B cell (primary cell): ENCODE results near the gene LTB4R. TPM values are rescaled to one million over a fixed set of nuclear protein-coding genes. Genes with fewer than 3 reads are reported as not detected.

Experiments used
- ATAC-seq: fragments of 200-7000 bp; cut with Tn5 transposase; one replicate; pipeline ENCODE4 v1.10.0; 2021; ENCODE audit warnings: low read depth, mild to moderate bottlenecking, moderate number of reproducible peaks, moderate library complexity
- CTCF ChIA-PET: fragments of 350-600 bp; sonication (Branson Sonifier 250); formaldehyde crosslinking; loops from one replicate; lab custom pipeline; 2021; ENCODE audit warnings: antibody characterized with exemption, inconsistent platforms; lab: Charles Lee
- POLR2A ChIA-PET: fragments of 350-600 bp; sonication (Branson Sonifier 250); formaldehyde crosslinking; loops from one replicate; lab custom pipeline; 2021; ENCODE audit warnings: antibody characterized with exemption; lab: Charles Lee
- DNase-seq: peaks from one replicate; pipeline ENCODE4 v3.0.0; 2013
- H2AFZ ChIP-seq: 2 replicates; pipeline ENCODE4 v1.6.1; 2012; ENCODE audit warnings: mild to moderate bottlenecking, low read depth, low read length; ENCODE audit not compliant: insufficient read depth, poor library complexity, severe bottlenecking
- H3K27ac ChIP-seq, 2 donors: 1 replicate in 1 of 2; 2 replicates in 1 of 2; pipeline ENCODE4 v1.5.1; 2012 to 2013; ENCODE audit warnings: low read length in 2 of 2, mild to moderate bottlenecking in 2 of 2, moderate library complexity in 1 of 2
- H3K27me3 ChIP-seq, 4 experiments: fragments of 200-600 bp in 1 of 4; sonication (generic) in 1 of 4; replicated peaks in 1 of 4; 1 replicate in 2 of 4; 2 replicates in 2 of 4; pipeline versions ENCODE4 v1.6.1 to v1.7.0; 2013 to 2016; ENCODE audit warnings: low read length in 3 of 4, mild to moderate bottlenecking in 2 of 4, mixed read lengths in 1 of 4, moderate library complexity in 1 of 4; ENCODE audit not compliant: insufficient read depth in 4 of 4, control insufficient read depth in 3 of 4; ENCODE audit errors: control extremely low read depth in 1 of 4
- H3K36me3 ChIP-seq, 2 experiments: replicated peaks in 1 of 2; 1 replicate in 1 of 2; 2 replicates in 1 of 2; pipeline versions ENCODE4 v1.6.1 to v1.7.1; 2013; ENCODE audit warnings: low read length in 1 of 2; ENCODE audit not compliant: insufficient read depth in 2 of 2, control insufficient read depth in 1 of 2; ENCODE audit errors: control extremely low read depth in 1 of 2, extremely low read depth in 1 of 2
- H3K4me1 ChIP-seq, 2 donors: fragments of 200-600 bp in 1 of 2; sonication (generic) in 1 of 2; 1 replicate in 1 of 2; 2 replicates in 1 of 2; pipeline versions ENCODE4 v1.5.1 to v1.6.1; 2013 to 2017; ENCODE audit warnings: low read length in 2 of 2; ENCODE audit not compliant: control insufficient read depth in 2 of 2, insufficient read depth in 2 of 2
- H3K4me2 ChIP-seq: replicated peaks from 2 replicates; pipeline ENCODE3; 2012; ENCODE audit warnings: mild to moderate bottlenecking, low read depth, low read length; ENCODE audit not compliant: poor library complexity, severe bottlenecking
- H3K4me3 ChIP-seq, 5 experiments: fragments of 200-600 bp in 1 of 5; sonication (generic) in 1 of 5; 1 replicate in 3 of 5; 2 replicates in 2 of 5; pipeline versions ENCODE4 v1.5.1 to v1.7.0; 2011 to 2016; ENCODE audit warnings: low read length in 4 of 5, mild to moderate bottlenecking in 4 of 5, low read depth in 2 of 5, control low read depth in 1 of 5, moderate library complexity in 1 of 5; ENCODE audit not compliant: insufficient read depth in 1 of 5; ENCODE audit errors: control extremely low read depth in 1 of 5, extremely low read depth in 1 of 5
- H3K79me2 ChIP-seq: fragments of 200-600 bp; sonication (generic); one replicate; pipeline ENCODE4 v1.6.0; 2016; ENCODE audit warnings: low read length; ENCODE audit not compliant: control insufficient read depth, insufficient read depth
- H3K9ac ChIP-seq: fragments of 200-600 bp; sonication (generic); 2 replicates; pipeline ENCODE4 v1.6.1; 2017; ENCODE audit warnings: mild to moderate bottlenecking, low read length, moderate library complexity
- H3K9me3 ChIP-seq, 3 donors: one replicate each; pipeline versions ENCODE4 v1.6.1 to v1.7.1; 2013; ENCODE audit warnings: low read length in 2 of 3; ENCODE audit not compliant: control insufficient read depth in 2 of 3, insufficient read depth in 1 of 3; ENCODE audit errors: control extremely low read depth in 1 of 3
- H4K20me1 ChIP-seq: 2 replicates; pipeline ENCODE4 v1.6.0; 2012; ENCODE audit warnings: mild to moderate bottlenecking, low read length; ENCODE audit not compliant: insufficient read depth, control insufficient read depth, poor library complexity, severe bottlenecking
- H3K27ac Mint-ChIP-seq: one replicate; pipeline ENCODE4 v1.8.0; 2021; ENCODE audit warnings: mixed read lengths
- H3K27me3 Mint-ChIP-seq: one replicate; pipeline ENCODE4 v1.8.0; 2021; ENCODE audit warnings: mixed read lengths
- H3K4me1 Mint-ChIP-seq: one replicate; pipeline ENCODE4 v1.8.0; 2021; ENCODE audit warnings: mixed read lengths
- H3K4me3 Mint-ChIP-seq: one replicate; pipeline ENCODE4 v1.8.0; 2021; ENCODE audit warnings: mixed read lengths
- H3K9me3 Mint-ChIP-seq: one replicate; pipeline ENCODE4 v1.8.0; 2022; ENCODE audit warnings: mixed read lengths; ENCODE audit not compliant: insufficient read depth
- CTCF ChIP-seq: fragments of 200-600 bp; IDR thresholded peaks from one replicate; pipeline ENCODE4 v1.8.0; 2022; ENCODE audit warnings: antibody characterized with exemption, mild to moderate bottlenecking
- EZH2 ChIP-seq: IDR thresholded peaks from 2 replicates; pipeline ENCODE4 v1.6.1; 2012; ENCODE audit warnings: borderline replicate concordance, low read depth, mild to moderate bottlenecking, moderate library complexity, low read length; ENCODE audit not compliant: insufficient read depth, poor library complexity, severe bottlenecking
- WGBS: methylation state at CpG from one replicate; pipeline ENCODE4 v1.1.5; 2013; ENCODE audit warnings: missing lambda C conversion rate; ENCODE audit not compliant: insufficient coverage; 5-methylcytosine and 5-hydroxymethylcytosine counted together
- intact Hi-C: fragments of 100-400 bp; cut with micrococcal nuclease; formaldehyde crosslinking; loops from one replicate; pipeline ENCODE4 v1.10.0; 2022
- polyA plus RNA-seq: library from polyadenylated mRNA; depleted of rRNA; stranded (reverse); fragments of >200 nt; gene quantifications from 2 replicates; pipeline ENCODE4 v1.2.3, GENCODE V29; 2012
- total RNA-seq, 2 donors: library from RNA; stranded (reverse); fragments of 120-200 nt in 1 of 2; gene quantifications; 1 replicate in 1 of 2; 2 replicates in 1 of 2; pipeline versions ENCODE4 v1.2.3 to v1.2.4, GENCODE V29; 2013 to 2022

The LTB4R gene
- total and polyA plus RNA-seq, 2 donors (not counting 1 experiment from before 2014, with no cell fraction given), result 8.8 to 19.1 TPM

GRCh38 chr14:24332268-24332993 is 21.1 kb downstream of the LTB4R start:
- Histone ChIP-seq H3K4me3 (peak overlapping the region in 4 of 5 experiments; percentile 37 to 67 (median 44)), H3K36me3 (peaks cover 0 to 15% of the 10 kb centered on the region in 2 experiments), H3K9me3 (peaks cover 0 to 9% (median 0%) of the 10 kb centered on the region in 3 donors), H3K4me2 (peak overlapping the region; percentile 88), H3K9ac (peak overlapping the region; percentile 51), H3K79me2 (peaks cover 4% of the 10 kb centered on the region), H4K20me1 (peaks cover 16% of the 10 kb centered on the region), H3K27ac (no peak overlapping the region), H3K4me1 (peaks cover 39 to 43% of the 10 kb centered on the region in 2 donors), H2AFZ (peak overlapping the region; percentile 69), H3K27me3 (peaks cover 0 to 33% (median 19%) of the 10 kb centered on the region in 4 experiments)
- WGBS, result 17% methylated on average over 56 of the region's 56 CpGs
- ATAC-seq, result peak; percentile 95
- ChIA-PET CTCF (interaction anchor here (0.6 to 16.1 kb wide), 38 partner anchors 8 to 275 kb away, joined by 3 to 650 read pairs (median 5); partner anchors contain the start of genes CBLN3, CIDEB, DHRS1 and EMC9), POLR2A (interaction anchor here (0.7 to 3.5 kb wide), 9 partner anchors 21 to 109 kb away, joined by 3 to 42 read pairs (median 3); partner anchors contain the start of genes CBLN3, KHNYN and TINF2)
- TF ChIP-seq CTCF (peak; percentile 80), EZH2 (no peak)
- Mint-ChIP-seq H3K27ac (peak overlapping the region; percentile 76), H3K4me3 (peak overlapping the region; percentile 93), H3K9me3 (no peaks in the 10 kb centered on the region), H3K27me3 (peaks cover 17% of the 10 kb centered on the region), H3K4me1 (peaks cover 39% of the 10 kb centered on the region)
- DNase-seq, result peak; percentile 91
- intact Hi-C loops, result loop anchor here (1.0 to 10.0 kb wide), 7 partner anchors 8 to 342 kb away; partner anchors contain the start of genes LTB4R and RABGGTA
